AG20443 (cell line): ENCODE results near the gene SFT2D3.

Source experiments
- DNase-seq: peaks from one replicate; pipeline ENCODE4 v3.0.0; 2012; ENCODE audit warnings: low spot score, mixed read lengths

The SFT2D3 gene

DNA sequence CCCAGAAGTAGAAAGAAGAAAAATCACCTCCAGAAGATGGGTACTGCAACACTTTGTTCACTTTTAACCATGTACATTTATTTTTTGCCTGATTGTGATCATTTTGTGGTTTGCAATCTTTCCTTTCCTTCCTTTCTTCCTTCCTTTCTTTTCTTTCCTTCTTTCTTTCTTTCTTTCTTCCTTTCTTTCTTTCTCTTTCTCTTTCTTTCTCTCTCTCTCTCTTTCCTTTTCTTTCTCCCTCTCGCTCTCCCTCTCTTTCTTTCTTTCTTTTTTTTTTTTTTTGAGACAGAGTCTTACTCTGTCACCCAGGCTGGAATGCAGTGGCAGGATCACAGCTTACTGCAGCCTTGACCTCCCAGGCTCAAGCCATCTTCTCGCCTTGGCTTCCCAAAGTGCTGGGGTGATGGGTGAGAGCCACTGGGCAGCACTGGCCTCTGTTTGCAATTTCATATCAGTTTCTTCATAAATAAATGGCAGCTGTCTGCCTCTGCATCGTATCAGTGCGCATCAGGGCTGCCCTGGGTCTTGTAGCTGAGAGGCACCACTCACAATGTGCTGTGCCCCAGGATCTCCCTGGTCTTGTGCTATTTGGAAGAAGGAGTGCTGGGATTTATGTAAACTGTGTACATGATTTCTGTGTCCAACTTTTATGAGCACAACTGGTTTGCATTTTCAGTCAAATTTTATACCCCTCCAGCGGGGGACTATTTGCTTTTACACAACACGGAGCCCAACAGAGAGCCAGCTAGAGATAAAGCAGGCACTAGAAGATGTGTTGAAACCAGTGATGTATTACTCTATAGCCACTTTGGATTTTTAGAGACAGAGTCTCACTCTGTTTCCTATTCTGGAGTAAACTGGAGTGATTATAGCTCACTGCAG, 19.1 kb upstream of the SFT2D3 start:
- DNase-seq = no peak

DNA sequence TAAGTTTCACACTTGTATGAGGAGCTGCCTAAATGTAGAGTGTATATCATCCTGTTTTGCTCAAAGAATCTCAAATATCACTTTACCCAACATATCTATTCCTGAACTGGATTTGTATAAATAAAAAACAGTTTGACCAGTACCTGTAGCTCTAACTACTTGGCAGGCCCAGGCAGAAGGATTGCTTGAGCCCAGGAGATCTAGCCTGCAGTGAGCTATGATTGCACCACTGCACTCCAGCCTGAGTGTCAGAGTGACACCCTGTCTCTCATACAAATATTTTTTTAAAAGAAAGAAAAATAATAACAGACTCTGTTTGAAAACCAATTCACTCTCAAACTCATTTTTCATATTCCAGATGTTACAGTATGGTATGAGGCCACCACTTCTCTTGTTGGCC, 18.2 kb upstream of the SFT2D3 start:
- DNase-seq = no peak

DNA sequence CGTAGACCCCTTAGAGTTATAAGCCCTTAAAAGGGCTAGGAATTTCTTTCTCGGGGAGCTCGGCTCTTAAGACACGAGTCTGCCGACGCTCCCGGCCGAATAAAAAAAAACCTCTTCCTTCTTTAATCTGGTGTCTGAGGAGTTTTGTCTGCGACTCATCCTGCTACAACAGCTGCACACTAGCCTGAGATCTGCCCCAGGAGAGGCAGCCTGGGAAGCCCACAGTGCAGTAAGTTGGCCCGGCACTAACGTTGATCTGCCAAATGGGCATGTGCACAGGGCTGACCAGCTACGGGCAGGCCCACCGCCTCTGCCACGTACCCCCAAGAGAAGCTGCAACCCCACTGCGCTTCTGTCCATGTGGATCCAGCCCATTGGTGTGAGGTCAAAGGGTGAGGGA, 17.5 kb upstream of the SFT2D3 start:
- DNase-seq = peak; percentile 34

- DNase-seq = peak; percentile 4
Observed at GRCh38 chr2:127685410-127686080, 15.8 kb upstream of the SFT2D3 start.

GRCh38 chr2:127688405-127688804, 12.9 kb upstream of the SFT2D3 start:
- DNase-seq = no peak

- DNase-seq = no peak
Observed at GRCh38 chr2:127690696-127691095, 10.6 kb upstream of the SFT2D3 start.

DNA sequence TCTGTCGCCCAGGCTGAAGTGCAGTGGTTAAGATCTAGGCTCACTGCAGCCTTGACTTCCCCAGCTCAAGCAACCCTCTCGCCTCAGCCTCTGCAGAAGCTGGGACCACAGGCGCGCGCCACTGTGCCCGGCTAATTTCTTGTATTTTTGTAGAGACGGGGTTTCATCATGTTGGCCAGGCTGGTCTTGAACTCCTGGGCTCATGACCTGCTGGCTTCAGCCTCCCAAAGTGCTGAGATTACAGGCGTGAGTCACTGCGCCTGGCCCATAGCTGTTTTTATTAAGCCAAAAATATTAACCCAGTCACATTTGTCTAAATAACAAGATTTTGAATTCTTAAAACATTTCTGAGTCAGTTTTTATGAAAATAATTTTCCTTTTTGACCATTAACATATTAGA, 6.3 kb upstream of the SFT2D3 start:
- DNase-seq = no peak

DNA sequence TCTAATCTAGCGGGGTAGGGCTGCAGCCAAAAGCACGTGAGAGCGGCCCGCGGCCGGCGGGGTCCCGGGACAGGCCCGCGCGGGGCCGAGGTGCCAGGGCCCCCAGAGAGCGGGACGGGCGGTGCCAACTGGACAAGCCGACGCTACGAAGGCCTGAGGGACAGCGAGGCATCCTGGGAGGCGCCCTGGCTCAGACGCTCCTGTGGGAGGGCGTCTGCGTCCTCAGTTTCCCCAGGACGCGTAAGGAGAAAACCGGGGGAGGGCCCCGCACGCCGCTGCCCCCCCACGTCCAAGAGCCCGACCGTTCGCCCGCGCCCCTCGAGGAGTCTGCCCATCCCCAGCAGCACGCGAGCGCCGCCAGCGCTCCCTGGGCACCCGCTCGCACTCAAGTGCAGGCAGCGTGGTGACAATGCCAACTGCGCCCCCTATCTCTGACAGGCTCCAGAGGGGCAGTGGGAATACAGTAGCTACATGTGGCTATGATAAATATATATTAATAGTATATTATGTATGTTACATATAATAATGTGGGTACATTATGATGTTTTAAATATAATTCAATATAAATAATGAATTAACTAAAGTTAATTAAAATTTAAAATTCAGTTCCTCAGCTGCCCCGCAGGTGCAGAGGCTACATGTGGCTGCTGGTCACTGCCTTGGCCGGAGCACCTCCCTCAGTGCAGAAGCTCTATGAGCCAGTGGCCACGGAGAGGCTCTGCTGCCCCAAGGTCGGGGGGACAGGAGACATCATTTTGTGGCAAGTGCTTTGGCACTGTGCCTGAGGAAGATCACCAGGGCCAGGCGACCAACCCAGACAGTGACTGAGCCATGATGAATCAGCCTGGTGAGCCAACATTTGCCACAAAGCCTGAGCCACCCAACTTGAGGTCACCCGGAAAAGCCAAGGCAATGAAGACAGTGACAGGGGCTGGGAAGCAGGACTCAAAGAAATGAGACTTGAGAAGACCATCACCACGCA, 5.5 kb upstream of the SFT2D3 start:
- DNase-seq = peak; percentile 66

DNA sequence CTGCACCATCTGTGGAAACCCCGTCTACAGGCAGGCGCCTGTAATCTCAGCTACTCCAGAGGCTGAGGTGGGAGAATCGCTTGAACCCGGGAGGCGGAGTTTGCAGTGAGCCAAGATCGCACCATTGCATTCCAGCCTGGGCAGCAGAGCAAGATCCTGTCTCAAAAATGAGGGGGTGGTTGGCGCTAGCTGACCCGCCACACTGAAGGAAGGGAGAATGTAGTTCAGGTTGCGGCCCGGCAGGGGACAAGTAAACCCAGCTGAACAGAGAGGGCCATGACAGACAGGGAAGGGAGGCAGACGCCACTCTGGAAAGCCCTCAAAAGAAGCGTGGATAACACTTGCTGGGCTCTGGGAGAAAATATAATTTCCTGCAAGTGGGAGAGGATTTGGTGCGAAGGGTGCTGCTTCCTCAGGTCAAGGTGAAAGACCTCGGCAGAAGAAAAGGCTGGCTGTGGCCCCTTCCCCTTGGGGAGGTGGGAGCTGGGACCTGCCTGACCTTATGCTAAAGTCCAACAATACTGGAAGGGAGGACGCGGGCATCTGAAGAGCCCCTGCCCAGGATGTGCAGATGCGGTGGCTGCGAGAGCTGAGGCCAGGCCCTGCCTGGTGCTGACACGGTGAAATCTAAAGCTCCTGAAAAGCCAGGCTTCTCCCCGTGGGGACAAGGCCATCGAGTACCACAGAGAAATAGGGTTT, 3.7 kb upstream of the SFT2D3 start:
- no peak for DNase-seq

- DNase-seq = no peak
Observed at GRCh38 chr2:127698553-127699355, 2.5 kb upstream of the SFT2D3 start.

GRCh38 chr2:127700527-127701192, 637 bp upstream of the SFT2D3 start:
- DNase-seq = no peak

DNA sequence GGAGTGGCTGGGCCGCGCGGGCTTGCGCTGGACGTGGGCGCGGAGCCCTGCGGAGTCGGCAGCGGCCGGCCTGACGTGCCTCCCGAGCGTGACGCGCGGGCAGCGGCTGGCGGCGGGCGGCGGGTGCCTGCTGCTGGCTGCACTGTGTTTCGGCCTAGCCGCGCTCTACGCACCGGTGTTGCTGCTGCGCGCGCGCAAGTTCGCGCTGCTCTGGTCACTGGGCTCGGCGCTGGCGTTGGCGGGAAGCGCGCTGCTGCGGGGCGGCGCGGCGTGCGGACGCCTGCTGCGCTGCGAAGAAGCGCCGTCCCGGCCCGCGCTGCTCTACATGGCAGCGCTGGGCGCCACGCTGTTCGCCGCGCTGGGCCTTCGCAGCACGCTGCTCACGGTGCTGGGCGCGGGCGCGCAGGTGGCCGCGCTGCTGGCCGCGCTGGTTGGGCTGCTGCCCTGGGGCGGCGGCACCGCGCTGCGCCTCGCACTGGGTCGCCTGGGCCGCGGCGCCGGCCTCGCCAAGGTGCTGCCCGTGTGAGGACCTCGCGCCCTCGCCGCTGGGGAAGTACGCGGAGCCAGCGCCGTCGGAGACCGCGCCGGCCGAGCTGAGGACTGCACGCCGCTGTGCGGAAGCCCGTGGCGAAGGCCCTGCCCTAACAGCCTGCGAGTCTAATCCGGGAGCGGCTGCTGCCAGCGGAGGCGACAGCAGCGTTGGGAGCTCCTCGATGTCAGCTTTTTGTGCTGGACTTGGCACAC, 526 bp downstream of the SFT2D3 start:
- peak; percentile 87 for DNase-seq

- DNase-seq = no peak
Observed at GRCh38 chr2:127702395-127703009, 1.2 kb downstream of the SFT2D3 start.

DNA sequence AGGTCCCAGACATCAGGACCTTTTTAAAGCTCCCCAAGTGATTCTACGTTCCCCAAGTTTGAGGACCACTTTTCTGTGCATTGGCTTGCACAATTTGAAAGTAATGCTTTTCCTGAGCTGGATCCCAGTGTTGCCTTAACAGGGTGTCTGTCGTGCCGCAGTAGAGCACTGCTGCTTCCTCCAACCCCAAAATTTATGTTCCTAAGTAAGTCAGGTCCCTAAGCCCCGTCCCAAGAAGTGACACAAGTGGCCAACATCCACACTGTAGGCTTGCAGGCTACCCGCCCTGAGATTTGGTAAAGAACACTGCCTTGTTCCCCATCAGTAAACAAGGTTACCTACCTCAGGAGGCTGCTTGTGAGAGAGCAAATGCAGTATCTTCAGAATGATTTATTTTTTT, 2.0 kb downstream of the SFT2D3 start:
- no peak for DNase-seq

GRCh38 chr2:127704641-127705390, 3.5 kb downstream of the SFT2D3 start:
- DNase-seq = no peak

GRCh38 chr2:127705391-127706065, 4.2 kb downstream of the SFT2D3 start:
- DNase-seq = no peak

GRCh38 chr2:127706215-127706990, 5.1 kb downstream of the SFT2D3 start:
- no peak for DNase-seq
